Amniotic epithelial cell (primary cell): Measurements from ENCODE around the gene RHEX.
A peak's percentile ranks its signal among the peaks of the same experiment; 100 is the strongest.

Source experiments
- DNase-seq: peaks from one replicate; pipeline ENCODE4 v3.0.0-alpha.2; 2010; ENCODE audit warnings: low read depth

Gene RHEX

DNA sequence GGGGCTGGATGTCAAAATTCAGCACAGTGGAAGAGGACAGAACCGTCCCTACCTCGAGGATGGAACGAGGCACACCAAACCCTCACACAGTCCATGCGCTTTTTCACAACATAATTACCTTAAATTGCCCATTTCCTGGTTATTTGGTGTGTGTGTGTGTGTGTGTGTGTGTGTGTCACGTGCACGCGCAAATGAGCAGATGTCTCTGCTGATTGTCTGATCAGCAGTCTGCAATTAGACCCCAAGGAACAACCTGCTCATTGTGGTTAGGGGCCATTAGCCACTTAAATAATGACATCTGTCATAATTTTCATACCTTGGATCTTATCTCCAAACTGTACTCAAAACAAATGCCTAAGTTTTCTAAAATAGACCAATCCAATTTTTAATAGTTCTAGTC lies 41.1 kb downstream of the RHEX start:
- no peak for DNase-seq

DNA sequence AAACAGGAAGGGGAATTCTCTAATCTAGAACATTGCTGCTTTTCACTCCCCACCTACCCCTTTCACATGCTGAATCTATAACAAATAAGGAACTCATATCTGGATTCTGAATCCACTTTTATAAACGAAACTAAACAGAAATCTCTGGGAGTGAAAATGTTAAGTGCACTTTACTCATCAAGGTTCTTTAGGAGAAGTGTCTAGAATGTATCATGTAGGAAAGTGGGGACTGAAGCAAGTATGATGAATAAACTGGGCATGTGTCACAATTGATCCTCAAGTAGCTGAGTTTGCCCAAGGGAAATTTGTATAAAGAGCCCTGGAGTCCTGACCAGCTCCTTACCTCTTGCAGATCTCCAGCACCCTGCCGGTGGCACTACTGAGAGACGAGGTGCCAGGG lies 44.4 kb downstream of the RHEX start:
- DNase-seq = no peak

DNA sequence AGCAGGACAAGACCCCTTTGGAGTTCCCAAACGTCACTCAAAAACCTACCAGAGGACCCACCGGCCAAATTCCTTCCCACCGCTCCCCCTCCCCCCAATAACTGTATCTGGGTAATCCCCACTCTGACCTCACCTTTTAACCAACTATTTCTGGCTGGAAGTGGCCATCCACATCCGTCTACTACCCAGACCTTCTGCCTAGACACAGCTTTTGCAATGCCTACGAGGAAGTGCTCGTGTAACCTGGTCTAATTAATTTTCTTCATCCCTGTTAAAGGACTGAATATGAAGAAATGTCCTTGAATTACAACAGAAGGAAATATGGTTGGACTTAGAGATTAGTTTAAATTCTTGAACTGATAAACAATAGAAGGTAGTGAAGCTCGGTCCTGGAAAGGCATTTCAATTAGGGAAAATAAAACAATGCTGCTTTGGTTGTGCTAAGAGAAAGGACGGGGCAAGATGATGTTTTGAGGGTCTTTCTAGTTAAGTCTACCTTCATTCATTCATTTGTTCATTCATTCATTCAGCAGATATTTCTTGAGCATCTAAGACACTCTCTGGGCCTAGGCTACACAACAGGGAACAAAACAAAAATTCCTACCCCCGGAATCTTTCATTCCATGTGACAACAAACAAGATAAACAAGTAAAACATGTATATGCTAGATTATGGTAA lies 45.4 kb downstream of the RHEX start:
- DNase-seq = peak; percentile 8

DNA sequence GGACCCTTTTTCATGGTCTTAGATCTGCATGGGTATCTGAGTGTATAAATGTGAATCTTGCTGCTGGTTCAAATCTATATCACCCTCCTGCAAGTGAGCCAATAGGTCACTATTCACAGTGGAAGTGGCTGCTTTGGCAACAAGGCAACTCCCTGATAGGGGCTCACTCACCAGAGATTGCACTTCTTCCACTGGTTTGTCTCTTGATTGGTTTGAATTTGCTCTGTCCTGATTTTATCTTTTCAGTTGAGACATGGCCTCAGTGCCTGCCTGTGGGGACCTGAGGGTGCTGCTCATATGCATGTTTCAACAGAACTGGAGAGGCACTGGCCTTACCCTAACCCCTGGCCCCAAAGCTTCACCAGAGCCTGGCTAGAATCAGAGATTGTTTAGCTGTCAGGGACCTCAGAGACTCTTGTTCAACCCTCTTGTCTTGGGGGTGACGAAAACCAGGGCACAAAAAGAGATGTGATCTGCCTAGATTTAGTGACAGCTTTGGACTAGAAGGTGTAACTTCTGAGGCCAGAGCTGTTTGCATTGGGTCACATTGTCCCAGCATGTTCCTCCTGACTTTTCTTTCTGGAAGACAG lies 47.3 kb downstream of the RHEX start:
- DNase-seq = no peak

DNA sequence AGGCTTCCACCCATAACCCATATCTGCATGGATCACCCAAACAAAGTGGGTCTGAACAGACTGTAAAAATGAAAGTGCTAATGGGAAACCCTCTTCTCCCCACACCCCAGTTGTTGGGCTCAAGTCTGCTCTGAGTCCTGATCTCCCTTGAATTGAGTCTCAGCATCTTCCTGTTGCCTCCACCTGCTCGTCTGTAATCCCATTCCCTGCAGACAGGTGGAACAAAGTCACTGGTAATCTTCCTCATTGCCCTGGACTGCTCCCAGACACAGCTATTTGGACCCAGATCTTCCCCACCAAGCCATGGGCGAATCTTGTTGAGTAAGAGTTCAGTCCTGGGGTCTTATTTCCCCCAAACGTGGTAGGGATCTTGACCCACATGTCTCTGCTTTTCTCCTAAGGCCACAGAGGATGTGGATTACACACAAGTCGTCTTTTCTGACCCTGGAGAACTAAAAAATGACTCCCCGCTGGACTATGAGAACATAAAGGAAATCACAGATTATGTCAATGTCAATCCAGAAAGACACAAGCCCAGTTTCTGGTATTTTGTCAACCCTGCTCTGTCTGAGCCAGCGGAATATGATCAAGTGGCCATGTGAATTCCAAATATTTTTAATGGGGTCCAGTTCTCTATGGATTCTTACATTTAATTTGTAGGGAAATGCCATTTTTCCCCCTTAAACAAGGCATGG lies 48.5 kb downstream of the RHEX start:
- DNase-seq = no peak

DNA sequence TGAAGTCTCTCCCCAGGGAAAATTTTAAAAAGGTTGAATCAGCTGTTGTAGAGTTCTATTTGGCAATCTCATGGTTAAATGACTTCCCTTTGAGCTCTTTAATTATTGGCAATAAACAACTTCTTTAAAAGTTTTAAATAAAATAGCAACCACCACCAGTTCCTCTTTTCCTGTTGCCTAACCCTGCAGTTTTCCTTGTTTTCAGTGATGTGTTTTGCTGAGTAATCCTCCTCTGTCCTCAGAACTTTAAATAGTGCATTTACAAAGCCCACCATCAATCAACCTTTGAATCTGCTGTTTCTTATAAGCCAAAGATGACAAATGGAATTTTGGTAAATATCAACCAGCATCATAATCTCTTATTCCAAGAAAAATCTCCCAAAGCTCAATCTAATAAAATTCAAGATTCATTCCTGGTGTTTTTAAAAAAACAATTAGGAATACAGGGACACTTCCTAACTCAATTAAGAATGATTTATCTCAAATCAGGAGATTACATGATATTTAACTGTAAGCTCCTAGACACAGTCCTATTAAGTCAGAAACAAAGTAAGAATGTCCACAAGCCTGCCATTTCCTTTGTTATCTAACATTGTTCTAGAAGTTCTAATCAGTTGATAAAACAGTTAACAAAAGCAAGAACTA lies 49.4 kb downstream of the RHEX start:
- peak; percentile 49 for DNase-seq

DNA sequence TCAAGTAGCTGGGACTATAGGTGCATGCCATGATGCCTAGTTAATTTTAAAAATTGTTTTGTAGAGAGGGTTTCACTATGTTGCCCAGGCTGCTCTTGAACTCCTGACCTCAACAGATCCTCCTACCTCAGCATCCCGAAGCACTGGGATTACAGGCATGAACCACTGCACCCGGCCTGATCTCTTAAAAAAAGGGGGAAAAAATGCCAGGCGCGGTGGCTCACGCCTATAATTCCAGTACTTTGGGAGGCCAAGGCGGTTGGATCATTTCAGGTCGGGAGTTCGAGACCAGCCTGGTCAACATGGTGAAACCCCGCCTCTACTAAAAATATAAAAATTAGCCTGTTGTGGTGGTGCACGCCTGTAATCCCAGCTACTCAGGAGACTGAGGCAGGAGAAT lies 51.0 kb downstream of the RHEX start:
- DNase-seq = no peak

DNA sequence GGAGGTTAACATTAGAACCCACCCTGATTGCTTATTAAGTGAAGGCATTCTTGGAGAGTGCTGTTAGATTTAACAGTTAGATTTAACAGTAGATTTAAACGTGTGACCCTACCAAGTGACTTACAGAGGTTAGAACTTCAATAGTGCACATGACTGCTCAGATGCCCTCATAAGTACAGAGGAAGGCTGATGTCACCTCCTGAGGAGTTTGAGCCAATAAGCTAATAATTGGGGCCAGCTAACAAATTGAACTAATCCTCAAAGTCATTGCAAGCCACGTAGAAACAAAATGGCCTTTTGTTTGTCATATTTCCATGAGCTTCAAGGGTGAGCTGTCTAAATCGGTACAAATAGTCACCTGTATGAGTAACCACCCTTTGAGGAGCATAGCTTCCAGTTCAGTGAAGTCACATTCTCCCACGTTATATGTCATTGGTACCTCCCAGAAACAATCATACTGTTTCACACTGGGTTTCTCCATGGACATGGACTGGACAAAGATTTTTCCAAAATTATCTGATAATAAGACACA lies 52.6 kb downstream of the RHEX start:
- DNase-seq = no peak

DNA sequence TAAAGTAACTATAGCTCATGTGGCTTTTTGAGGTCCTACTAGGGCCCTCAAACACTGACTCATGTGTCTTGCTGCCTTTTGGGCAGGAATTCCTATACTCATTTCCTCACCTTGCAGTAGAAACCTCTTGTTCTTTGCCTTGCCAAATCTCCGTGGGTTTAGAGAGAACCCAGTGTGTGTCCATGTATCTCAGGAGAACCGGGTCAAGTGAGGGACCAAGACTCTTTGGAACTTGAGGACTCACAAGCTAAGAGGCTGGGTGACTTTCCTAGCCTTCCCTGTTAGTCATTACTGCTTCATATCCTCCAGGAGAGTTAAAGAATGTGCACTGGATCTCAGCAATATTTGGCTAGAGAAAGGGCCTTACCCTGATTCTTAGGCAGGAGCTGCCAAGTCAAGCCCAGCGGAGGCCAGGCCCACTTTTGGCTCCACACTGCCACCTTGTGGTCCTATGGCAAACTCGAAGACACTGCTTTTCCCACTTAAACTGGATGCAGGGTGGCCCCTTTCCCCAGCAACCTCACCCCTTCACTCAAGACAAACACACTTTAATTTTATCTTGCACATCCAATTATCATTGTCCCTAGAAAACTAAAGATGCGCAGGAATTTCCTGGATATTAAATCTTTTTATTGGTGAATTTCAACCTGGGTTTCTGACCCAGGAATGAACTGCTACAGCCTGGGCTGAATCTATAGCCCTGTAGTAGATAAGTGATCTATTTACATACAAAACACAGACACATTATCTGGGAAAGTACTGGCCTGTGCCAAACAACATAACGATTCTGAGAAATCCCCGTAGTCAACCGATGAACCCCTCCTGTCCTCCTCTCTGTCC lies 53.6 kb downstream of the RHEX start:
- peak; percentile 50 for DNase-seq

DNA sequence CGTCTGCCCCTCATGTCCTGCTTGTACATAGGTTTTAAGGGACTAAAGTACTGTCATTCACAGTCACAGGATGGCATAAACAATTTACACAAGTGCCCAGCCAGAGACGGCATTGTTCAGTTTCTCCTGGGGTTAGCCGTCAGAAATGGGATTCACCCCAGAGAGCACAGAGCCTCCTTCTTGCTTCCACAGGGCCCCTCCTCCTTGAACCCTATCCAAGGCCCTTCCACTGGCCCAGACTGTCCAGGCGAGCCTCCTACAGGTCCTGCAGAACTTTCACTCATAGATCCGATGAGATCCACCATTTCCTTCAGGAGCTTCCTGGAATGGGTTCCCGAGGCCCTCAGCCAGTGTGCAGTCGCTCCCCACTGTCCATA lies 54.2 kb downstream of the RHEX start:
- DNase-seq = no peak

DNA sequence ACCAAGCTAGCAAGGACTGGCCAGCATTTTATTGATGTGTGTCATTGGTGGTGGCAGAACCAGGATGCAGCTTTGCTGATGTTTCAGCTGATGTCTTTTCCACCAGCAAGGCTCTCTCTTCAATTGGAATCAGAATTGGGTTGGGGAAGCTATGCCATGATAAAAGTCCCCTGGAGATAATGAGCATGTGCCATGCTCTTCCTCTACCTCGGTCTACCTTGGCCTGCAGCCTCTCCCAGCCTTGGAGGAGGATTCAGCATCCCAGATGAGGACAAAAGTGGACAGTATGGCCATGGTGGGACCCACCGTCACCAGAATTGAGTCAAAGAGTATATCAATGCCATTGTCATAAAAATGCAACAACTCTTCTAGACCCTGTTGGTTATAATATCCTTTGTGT lies 55.7 kb downstream of the RHEX start:
- no peak for DNase-seq

DNA sequence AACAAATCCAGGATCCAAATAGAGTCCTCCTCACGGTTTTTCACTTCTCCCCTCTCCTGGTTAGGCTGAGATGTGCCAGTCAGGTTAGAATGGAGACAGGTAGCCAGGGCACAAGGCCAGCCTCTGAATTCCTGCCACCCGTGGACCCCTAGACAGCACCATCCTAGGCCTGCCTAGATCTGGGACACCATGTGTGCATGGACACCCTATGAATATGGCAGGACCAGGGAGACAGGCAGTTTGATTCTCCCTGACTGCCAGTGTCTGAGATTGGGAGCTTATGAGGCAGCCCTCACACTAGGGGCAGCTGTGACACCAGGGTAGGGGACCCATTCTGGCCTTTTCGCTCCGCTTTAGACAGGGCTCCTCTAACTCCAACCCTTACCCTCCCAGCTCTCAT lies 56.7 kb downstream of the RHEX start:
- DNase-seq = no peak

DNA sequence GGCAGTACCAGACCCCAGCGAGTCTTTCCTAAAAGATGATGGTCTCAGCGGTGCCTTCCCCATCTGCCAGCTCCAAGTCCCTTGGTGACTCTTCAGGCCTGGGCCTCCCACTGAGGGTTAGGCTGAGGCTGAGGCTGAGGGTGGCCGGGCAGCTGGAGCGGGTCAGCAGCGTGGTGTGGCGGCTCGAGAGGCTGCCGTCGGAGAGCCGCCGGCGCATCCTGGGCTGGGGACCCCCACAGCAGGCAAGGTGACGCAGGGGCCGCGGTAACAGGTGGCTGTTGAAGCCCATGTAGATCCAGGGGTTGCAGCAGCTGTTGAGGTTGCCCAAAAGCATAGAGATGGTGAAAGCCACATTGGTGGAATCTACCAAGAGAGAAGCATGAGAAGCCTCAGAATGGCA lies 57.2 kb downstream of the RHEX start:
- DNase-seq = no peak

DNA sequence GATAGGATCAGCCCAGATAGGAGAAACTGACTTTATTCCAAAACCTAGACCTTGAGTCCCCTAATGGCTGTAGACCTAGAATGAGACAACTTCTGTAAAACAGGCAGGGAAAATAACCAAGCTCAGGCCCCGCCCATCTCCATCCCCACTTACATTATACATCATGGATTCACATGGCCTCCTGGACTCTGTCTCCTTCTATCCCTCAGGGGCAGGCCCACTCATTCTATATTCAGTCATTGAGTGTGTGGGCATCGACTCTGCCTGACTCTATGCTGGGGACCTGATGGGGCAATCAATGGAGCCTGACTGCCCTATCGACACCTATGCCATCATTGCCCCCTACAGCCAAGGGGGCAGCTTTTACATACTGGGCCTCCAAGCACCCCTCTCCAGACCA lies 57.8 kb downstream of the RHEX start:
- DNase-seq = no peak

DNA sequence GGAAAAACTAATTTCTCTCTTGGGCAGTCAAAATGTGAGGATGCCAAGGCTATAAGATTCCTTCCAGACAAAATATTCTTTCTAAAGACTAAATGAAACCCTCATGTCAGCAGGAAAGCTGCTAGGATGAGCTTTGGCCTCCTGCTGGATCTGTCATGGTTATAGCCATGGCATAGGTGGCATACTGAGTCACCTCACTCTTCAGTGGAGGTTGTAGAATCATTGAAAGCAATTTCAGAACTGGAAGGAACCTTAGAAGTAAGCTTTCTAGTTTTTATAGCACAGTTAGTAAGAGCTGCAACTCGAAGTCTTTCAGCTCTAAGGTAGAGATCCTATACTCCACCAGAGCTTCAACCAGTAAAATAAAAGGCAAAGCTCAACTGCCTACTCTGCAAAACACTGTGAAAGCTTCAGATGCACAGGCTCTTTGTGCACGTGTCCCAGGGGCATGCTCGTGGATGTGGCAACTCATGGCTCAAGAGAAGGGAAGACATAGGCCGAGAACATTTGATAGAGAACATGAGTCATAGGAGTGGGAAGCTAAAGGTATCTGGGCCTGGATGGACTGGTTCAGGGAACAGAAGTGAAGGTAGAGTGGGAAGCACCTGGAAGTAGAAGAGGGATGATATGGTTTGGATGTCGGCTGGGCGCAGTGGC lies 58.4 kb downstream of the RHEX start:
- peak; percentile 60 for DNase-seq

DNA sequence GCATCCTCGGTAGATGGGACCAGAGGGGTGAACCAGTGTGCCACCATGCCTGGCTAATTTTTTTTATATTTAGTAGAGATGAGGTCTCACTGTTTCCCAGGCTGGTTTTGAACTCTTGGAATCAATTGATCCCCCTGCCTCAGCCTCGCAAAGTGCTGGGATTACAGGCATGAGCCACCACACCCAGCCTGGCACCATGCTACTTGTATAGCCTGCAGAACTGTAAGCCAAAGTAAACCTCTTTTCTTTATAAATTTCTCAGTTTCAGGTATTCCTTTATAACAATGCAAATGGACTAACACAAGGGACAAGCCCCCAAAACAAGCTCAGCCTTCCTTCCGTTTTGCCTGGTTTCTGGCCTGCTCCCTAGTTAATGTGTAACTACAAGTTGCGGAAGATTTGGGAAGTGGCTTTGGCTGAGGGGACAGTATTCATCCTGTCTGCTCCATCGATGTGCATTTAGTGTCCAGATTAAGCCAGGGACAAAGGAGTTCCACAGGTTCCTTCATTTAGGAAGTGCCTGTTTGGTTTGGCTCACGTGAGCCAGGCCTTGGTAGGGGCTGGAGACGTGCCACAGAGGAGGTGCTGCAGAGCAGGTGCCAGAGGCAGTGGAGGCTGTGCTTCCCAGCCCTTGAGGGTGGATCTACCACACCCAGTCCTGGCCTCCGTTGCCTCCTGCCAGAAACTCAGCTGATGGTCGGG lies 59.8 kb downstream of the RHEX start:
- DNase-seq = no peak

DNA sequence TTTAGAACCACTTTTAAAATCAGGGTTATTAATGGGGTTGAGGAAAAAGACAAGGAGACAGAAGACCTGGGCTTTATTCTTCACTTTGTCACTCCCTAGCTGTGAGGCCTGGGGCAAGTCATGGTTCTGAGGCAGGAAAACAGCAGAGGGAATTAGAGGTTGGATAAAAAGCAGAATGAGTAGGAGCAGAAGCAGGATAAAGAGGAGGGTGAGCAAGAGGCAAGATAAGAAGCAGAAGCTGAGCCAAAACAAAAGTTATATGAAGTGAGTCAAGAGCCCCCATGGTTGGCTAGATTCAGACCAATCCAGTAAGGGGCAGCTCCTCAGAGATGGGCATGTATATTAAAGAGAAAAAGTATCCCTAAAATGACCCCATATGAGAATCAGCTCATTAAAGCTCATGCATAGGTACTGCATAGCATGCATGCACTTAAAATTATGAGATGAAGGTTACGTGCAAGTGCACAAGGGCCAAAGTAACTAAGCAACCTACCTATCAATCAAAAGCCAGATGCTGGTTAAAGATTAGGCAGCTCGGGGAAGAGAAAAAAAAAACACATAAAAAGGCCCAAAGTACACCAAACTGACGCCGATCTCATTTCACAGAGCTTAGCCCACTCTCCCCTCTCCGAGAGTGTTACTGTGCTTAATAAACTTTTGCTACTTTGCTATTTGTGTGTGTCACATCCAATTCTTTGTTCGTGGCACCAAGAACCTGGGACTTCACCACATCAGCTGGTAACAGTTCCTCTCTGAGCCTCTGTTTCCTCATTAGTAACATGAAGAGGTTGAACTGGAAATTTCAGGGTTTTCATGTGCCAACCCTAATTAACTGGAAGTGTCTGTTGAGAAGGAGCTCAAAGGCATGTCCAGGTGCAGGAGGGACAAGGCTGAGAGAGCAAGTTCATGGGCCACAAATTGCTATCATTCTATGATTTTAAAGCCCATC lies 62.0 kb downstream of the RHEX start:
- DNase-seq = peak; percentile 57

DNA sequence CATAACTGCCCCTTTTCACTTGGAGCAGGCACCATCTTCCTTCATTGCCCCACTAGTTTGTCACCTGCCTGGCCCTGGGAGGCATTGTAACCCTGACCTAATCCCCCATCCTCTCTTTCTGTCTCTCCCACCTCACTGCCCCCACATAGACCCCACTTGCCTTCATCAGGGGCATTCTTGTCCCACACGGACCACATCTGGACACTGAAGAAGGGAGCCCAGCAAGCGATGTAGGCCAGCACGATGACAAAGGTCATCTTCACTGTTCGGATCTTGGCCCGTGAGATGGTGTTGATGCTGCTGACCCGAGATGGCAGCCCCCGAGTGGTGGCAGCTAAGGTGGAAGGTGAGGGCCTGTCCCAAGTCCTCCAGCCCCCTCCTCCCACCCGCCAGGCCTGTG lies 62.8 kb downstream of the RHEX start:
- DNase-seq = no peak

DNA sequence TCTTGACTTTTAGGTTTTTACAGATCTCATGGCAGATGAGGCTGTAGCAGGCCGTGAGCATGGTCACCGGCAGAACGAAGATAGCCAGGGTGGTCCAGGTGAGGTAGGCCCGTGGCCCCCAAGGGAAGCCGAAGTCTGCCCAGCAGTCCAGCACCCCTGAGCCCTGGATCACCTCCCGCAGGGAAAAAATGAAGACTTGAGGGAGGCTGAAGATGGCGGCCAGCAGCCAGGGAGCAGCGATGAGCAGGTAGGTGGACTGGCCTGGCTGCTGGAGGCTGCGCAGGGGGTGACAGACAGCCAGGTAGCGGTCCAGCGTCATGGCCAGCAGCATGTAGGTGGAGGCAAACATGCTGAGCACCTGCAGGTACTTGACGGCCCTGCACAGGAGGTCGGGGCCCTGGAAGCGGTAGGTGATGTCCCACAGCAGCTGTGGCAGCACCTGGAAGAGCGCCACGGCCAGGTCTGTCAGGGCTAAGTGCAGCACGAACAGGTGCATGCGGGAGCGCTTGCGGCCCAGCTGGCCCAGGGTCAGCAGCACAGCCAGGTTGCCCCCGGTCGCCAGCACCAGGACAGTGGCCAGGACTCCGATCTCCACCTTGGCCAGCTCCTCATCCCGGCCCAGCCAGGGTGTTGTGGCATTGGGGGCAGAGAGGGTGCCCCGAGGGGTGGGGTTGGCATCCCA lies 63.4 kb downstream of the RHEX start:
- no peak for DNase-seq
